ENCODE results near the gene KIAA0753. TPM values are rescaled to one million over a fixed set of nuclear protein-coding genes. Genes with fewer than 3 reads are reported as not detected.

Gene KIAA0753
- total RNA-seq, 1 experiment from 2014 or later: 6.9 TPM

DNA sequence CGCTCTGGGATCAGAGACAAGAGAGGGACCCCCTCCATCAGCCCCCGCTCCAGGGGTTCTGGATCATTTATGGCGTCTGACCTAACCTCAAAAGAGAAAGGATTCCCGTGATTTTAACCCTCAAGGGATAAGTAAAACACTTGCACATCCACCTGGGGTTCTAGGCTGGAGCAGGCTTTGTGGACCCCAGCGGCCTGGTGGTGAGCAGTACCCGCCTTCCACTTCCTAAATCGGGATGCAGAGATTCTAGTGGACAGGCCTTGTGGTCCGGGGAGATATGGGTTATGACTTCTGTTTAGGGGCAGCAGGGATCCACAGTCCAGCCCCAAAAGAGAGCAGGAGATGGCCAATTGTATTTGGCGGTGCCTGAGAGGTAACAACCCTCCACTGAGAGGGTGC lies 83.5 kb downstream of the KIAA0753 start:
- ATAC-seq (no peak), DNase-seq (no peak)
- Histone ChIP-seq H3K4me2 (ENCODE audit: low read length) (peak overlapping the region; percentile 78), H2AFZ (ENCODE audit: low read length) (peak overlapping the region; percentile 57; the same call in 1 of the 2 replicates), H3K4me1 (ENCODE audit: insufficient read depth, low read length) (peaks cover 31% of the 10 kb centered on the region), H3K27ac (ENCODE audit: low read length) (no peak overlapping the region), H3F3A (ENCODE audit: low read length, unreplicated experiment) (no peaks in the 10 kb centered on the region), H3K36me3 (ENCODE audit: low read depth, low read length) (no peaks in the 10 kb centered on the region), H4K20me1 (ENCODE audit: low read length) (no peaks in the 10 kb centered on the region), H3K4me3 (ENCODE audit: low read length) (peak overlapping the region; percentile 62), H3K9me3 (ENCODE audit: low read length) (no peaks in the 10 kb centered on the region), H3K9me2 (replicated peaks; ENCODE audit: low read length) (no peaks in the 10 kb centered on the region), H3K9ac (ENCODE audit: low read length) (peak overlapping the region; percentile 36; the same call in 1 of the 2 replicates), H3K79me2 (ENCODE audit: low read length) (peaks cover 13% of the 10 kb centered on the region; the same call in 1 of the 2 replicates), H3K27me3 (ENCODE audit: low read length) (no peaks in the 10 kb centered on the region)
- ChIA-PET CTCF (no interaction called here), POLR2A (ENCODE audit: unreplicated experiment) (no interaction called here)
- intact Hi-C loops (cut with micrococcal nuclease): no loop called here
- no peak for TF ChIP-seq EZH2 (IDR thresholded peaks at IDR 0.05; ENCODE audit: low read length, unreplicated experiment)
- TF ChIP-seq, protein P1, sequence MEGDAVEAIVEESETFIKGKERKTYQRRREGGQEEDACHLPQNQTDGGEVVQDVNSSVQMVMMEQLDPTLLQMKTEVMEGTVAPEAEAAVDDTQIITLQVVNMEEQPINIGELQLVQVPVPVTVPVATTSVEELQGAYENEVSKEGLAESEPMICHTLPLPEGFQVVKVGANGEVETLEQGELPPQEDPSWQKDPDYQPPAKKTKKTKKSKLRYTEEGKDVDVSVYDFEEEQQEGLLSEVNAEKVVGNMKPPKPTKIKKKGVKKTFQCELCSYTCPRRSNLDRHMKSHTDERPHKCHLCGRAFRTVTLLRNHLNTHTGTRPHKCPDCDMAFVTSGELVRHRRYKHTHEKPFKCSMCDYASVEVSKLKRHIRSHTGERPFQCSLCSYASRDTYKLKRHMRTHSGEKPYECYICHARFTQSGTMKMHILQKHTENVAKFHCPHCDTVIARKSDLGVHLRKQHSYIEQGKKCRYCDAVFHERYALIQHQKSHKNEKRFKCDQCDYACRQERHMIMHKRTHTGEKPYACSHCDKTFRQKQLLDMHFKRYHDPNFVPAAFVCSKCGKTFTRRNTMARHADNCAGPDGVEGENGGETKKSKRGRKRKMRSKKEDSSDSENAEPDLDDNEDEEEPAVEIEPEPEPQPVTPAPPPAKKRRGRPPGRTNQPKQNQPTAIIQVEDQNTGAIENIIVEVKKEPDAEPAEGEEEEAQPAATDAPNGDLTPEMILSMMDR (conservative IDR thresholded peaks at IDR 0.05; ENCODE audit: low read depth, low read length): no peak
- TF ChIP-seq EZH2phosphoT487 (IDR thresholded peaks at IDR 0.05; ENCODE audit: borderline replicate concordance, low read length): no peak
- BruUV-seq (replicated peaks): no TSS peak

DNA sequence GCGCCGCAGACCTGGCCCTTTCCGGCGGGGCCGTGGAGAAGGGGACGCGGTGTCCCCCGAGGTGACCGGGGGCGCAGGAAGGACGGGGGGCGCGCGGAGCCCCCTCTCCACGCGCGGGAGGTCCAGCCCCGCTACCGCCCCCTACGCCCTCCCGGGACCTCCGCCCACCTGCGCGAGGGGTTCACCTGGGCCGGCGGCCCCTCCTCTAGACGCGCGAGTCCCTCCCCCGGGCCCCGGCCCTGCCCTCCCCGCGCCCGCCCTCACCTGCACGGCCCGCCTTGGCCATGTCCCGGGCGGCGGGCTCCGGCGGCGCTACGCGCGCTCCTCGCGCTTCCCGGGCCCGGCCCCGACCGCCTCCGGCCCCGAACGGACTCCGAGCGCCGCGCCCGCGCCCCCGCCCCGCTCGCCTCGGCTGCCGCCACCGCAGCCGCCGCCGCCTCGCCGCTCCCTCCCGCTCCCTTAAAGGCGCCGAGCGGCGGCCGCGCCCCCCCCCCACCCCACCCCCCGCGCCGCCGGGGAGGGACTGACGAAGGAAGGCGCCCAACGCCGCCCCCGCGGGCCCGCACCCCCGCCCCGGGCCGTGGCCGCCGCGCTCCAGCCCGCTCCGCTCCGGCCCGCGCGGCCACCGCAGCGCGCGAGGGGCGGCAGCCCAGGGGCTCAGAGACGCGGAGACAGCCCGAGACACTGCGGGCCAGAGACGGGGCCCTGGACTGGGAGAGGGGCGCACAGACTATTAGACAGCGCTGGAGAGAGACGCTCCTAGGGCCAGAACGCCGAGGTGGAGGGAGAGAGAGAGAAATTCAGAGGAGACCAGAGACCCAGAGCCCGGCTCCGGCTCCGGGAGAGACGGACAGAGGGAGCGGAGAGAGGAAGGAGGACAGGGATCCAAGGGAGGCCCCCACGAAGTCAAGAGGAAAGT lies 84.1 kb downstream of the KIAA0753 start, which contains the start of gene PITPNM3:
Gene PITPNM3, minus strand, starts transcription at position 435 of the 919 bp plus-strand sequence. Its CDS starts 149 bp downstream, at position 286.
- peak; percentile 38 for DNase-seq
- Histone ChIP-seq H3K9me2 (replicated peaks; ENCODE audit: low read length) (no peaks in the 10 kb centered on the region), H3K36me3 (ENCODE audit: low read depth, low read length) (no peaks in the 10 kb centered on the region), H3K9ac (ENCODE audit: low read length) (peak within 1 kb of the TSS; percentile 70), H3K79me2 (ENCODE audit: low read length) (peaks cover 13% of the 10 kb centered on the region; the same call in 1 of the 2 replicates), H3K27ac (ENCODE audit: low read length) (peak within 1 kb of the TSS; percentile 74), H4K20me1 (ENCODE audit: low read length) (no peaks in the 10 kb centered on the region), H3K4me2 (ENCODE audit: low read length) (peak within 1 kb of the TSS; percentile 80), H3K27me3 (ENCODE audit: low read length) (no peaks in the 10 kb centered on the region), H3K9me3 (ENCODE audit: low read length) (no peaks in the 10 kb centered on the region), H2AFZ (ENCODE audit: low read length) (peak within 1 kb of the TSS; percentile 57), H3F3A (ENCODE audit: low read length, unreplicated experiment) (no peaks in the 10 kb centered on the region), H3K4me3 (ENCODE audit: low read length) (peak within 1 kb of the TSS; percentile 82), H3K4me1 (ENCODE audit: insufficient read depth, low read length) (peaks cover 37% of the 10 kb centered on the region)
- BruUV-seq (replicated peaks): no TSS peak
- ChIA-PET POLR2A (ENCODE audit: unreplicated experiment) (no interaction called here), CTCF (no interaction called here)
- TF ChIP-seq, protein P1 (conservative IDR thresholded peaks at IDR 0.05; ENCODE audit: low read depth, low read length): no peak
- no peak for TF ChIP-seq EZH2phosphoT487 (IDR thresholded peaks at IDR 0.05; ENCODE audit: borderline replicate concordance, low read length)
- TF ChIP-seq EZH2 (IDR thresholded peaks at IDR 0.05; ENCODE audit: low read length, unreplicated experiment): no peak
- ATAC-seq: peak; percentile 42
- intact Hi-C loops (cut with micrococcal nuclease): no loop called here
